Fibroblast of lung (primary cell): ENCODE results near the gene MAPKAP1.

Experiments used
- EZH2 ChIP-seq: IDR thresholded peaks from 2 replicates; pipeline ENCODE4 v1.5.1; 2012; ENCODE audit warnings: low read length, control low read depth, mild to moderate bottlenecking; ENCODE audit errors: missing control alignments
- TF ChIP-seq, protein P1 (sequence below), 2 donors: IDR thresholded peaks in 1 of 2; conservative IDR thresholded peaks in 1 of 2; 1 replicate in 1 of 2; 2 replicates in 1 of 2; pipeline ENCODE4 v1.5.1; 2011 to 2012; ENCODE audit warnings: low read length in 2 of 2, control low read depth in 1 of 2, inconsistent platforms in 1 of 2, low read depth in 1 of 2, mild to moderate bottlenecking in 1 of 2

DNA sequence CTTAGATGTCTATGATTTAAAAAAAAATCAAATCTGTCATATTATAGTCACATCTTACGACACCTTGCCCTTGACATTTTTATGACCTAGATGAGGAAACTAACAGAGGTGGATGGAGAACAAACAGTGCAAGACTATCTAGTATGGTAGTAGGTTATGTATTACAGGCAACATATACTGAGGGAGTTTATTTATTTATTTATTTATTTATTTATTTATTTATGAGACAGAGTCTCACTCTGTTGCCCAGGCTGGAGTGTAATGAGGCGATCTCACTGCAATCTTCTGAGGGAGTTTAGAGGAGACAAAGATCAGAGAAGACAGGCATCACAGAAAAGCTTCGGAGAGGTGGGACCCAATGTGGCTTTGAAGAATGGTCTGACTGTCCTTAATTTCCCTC is 35.6 kb upstream of the MAPKAP1 start:
- TF ChIP-seq, protein P1, sequence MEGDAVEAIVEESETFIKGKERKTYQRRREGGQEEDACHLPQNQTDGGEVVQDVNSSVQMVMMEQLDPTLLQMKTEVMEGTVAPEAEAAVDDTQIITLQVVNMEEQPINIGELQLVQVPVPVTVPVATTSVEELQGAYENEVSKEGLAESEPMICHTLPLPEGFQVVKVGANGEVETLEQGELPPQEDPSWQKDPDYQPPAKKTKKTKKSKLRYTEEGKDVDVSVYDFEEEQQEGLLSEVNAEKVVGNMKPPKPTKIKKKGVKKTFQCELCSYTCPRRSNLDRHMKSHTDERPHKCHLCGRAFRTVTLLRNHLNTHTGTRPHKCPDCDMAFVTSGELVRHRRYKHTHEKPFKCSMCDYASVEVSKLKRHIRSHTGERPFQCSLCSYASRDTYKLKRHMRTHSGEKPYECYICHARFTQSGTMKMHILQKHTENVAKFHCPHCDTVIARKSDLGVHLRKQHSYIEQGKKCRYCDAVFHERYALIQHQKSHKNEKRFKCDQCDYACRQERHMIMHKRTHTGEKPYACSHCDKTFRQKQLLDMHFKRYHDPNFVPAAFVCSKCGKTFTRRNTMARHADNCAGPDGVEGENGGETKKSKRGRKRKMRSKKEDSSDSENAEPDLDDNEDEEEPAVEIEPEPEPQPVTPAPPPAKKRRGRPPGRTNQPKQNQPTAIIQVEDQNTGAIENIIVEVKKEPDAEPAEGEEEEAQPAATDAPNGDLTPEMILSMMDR (conservative IDR thresholded peaks at IDR 0.05 in 1 of 2, IDR thresholded peaks at IDR 0.05 in 1 of 2; ENCODE audit: low read depth in 1 of 2, low read length in 2 of 2): no peak
- TF ChIP-seq EZH2: no peak
